Muscle of back (tissue), 13 donors: Measurements from ENCODE around the gene ATP5F1B. TPM values are rescaled to one million over a fixed set of nuclear protein-coding genes. Genes with fewer than 3 reads are reported as not detected.

Experiments
- DNase-seq, 3 donors: peaks; one replicate each; pipeline versions ENCODE4 v3.0.0 to v3.0.0-alpha.2; 2013
- long read RNA-seq, 9 donors: transcript quantifications; one replicate each; lab custom pipeline, GENCODE V29; 2026
- polyA plus RNA-seq, 10 donors: library from polyadenylated mRNA; unstranded; fragments of 120-200 nt; gene quantifications; one replicate each; pipeline ENCODE4 v1.2.1, GENCODE V29; 2013; ENCODE audit not compliant: insufficient read length in 10 of 10

The ATP5F1B gene
- 100 to 1,000 TPM; 633 to 783 (median 709) TPM for polyA plus RNA-seq
- long read RNA-seq, donor 1, transcript ATP5F1B-208 (2 exons, 457 nt), result minor isoform, 20 of 467 reads
- long read RNA-seq, donor 1, transcript ATP5F1B-201 (10 exons, 1,839 nt), result major isoform, 131 of 467 reads
- long read RNA-seq, donor 1, partial matches to known transcripts, result 307 of 467 reads
- long read RNA-seq, donor 1, other reads (novel, unspliced or antisense), result 5 of 467 reads
- long read RNA-seq, donor 2, transcript ATP5F1B-208 (2 exons, 457 nt), result minor isoform, 14 of 443 reads
- long read RNA-seq, donor 2, transcript ATP5F1B-201 (10 exons, 1,839 nt), result major isoform, 119 of 443 reads
- long read RNA-seq, donor 2, partial matches to known transcripts, result 300 of 443 reads
- long read RNA-seq, donor 2, other reads (novel, unspliced or antisense), result 7 of 443 reads
- long read RNA-seq, donor 3, result 0 reads
- long read RNA-seq, donor 4, transcript ATP5F1B-201 (10 exons, 1,839 nt), result major isoform, 91 of 509 reads
- long read RNA-seq, donor 4, transcript ATP5F1B-208 (2 exons, 457 nt), result minor isoform, 14 of 509 reads
- long read RNA-seq, donor 4, partial matches to known transcripts, result 401 of 509 reads
- long read RNA-seq, donor 4, other reads (novel, unspliced or antisense), result 0 of 509 reads
- long read RNA-seq, donor 5, transcript ATP5F1B-208 (2 exons, 457 nt), result minor isoform, 39 of 589 reads
- long read RNA-seq, donor 5, transcript ATP5F1B-201 (10 exons, 1,839 nt), result major isoform, 181 of 589 reads
- long read RNA-seq, donor 5, partial matches to known transcripts, result 349 of 589 reads
- long read RNA-seq, donor 5, other reads (novel, unspliced or antisense), result 16 of 589 reads
- long read RNA-seq, donor 6, transcript ATP5F1B-201 (10 exons, 1,839 nt), result major isoform, 160 of 845 reads
- long read RNA-seq, donor 6, transcript ATP5F1B-206 (3 exons, 863 nt), result minor isoform, 5 of 845 reads
- long read RNA-seq, donor 6, transcript ATP5F1B-208 (2 exons, 457 nt), result minor isoform, 34 of 845 reads
- long read RNA-seq, donor 6, partial matches to known transcripts, result 631 of 845 reads
- long read RNA-seq, donor 6, other reads (novel, unspliced or antisense), result 14 of 845 reads
- long read RNA-seq, donor 7, transcript ATP5F1B-206 (3 exons, 863 nt), result minor isoform, 7 of 492 reads
- long read RNA-seq, donor 7, transcript ATP5F1B-201 (10 exons, 1,839 nt), result major isoform, 104 of 492 reads
- long read RNA-seq, donor 7, transcript ATP5F1B-208 (2 exons, 457 nt), result minor isoform, 15 of 492 reads
- long read RNA-seq, donor 7, partial matches to known transcripts, result 366 of 492 reads
- long read RNA-seq, donor 7, other reads (novel, unspliced or antisense), result 0 of 492 reads
- long read RNA-seq, donor 8, transcript ATP5F1B-208 (2 exons, 457 nt), result minor isoform, 17 of 370 reads
- long read RNA-seq, donor 8, transcript ATP5F1B-201 (10 exons, 1,839 nt), result major isoform, 81 of 370 reads
- long read RNA-seq, donor 8, partial matches to known transcripts, result 270 of 370 reads
- long read RNA-seq, donor 8, other reads (novel, unspliced or antisense), result 0 of 370 reads
- long read RNA-seq, donor 9, transcript ATP5F1B-201 (10 exons, 1,839 nt), result major isoform, 29 of 53 reads
- long read RNA-seq, donor 9, partial matches to known transcripts, result 20 of 53 reads
- long read RNA-seq, donor 9, other reads (novel, unspliced or antisense), result 0 of 53 reads

GRCh38 chr12:56645717-56646446 lies at the start of gene ATP5F1B:
Gene ATP5F1B (minus strand): TSS chr12:56645984. CDS start chr12:56645963, 21 bp downstream.
- DNase-seq, result peak; percentile 99 to 100 (median 100)

- no peak for DNase-seq
Measured at GRCh38 chr12:56694161-56694560, 48.4 kb upstream of the ATP5F1B start.

- no peak for DNase-seq
Measured at GRCh38 chr12:56688846-56689109, 43.0 kb upstream of the ATP5F1B start.

- DNase-seq, result peak; percentile 98 to 99 (median 99)
Measured at GRCh38 chr12:56688129-56688845, 42.5 kb upstream of the ATP5F1B start, which contains the start of gene PTGES3. Gene PTGES3 (minus strand): TSS chr12:56688284. CDS start chr12:56687999, 285 bp downstream.

- peak; percentile 28 to 74 (median 54) for DNase-seq
Measured at GRCh38 chr12:56687223-56688128, 41.7 kb upstream of the ATP5F1B start.

- no peak for DNase-seq
Measured at GRCh38 chr12:56684745-56685359, 39.1 kb upstream of the ATP5F1B start.

- DNase-seq, result no peak
Measured at GRCh38 chr12:56682323-56682722, 36.5 kb upstream of the ATP5F1B start.

GRCh38 chr12:56679883-56680575 lies 34.2 kb upstream of the ATP5F1B start:
- no peak for DNase-seq

- no peak for DNase-seq
Measured at GRCh38 chr12:56678852-56679251, 33.1 kb upstream of the ATP5F1B start.

- no peak for DNase-seq
Measured at GRCh38 chr12:56677680-56678079, 31.9 kb upstream of the ATP5F1B start.

GRCh38 chr12:56676851-56677580 lies 31.2 kb upstream of the ATP5F1B start:
- DNase-seq, result peak in 1 of 3 donors; percentile 26

- DNase-seq, result no peak
Measured at GRCh38 chr12:56671608-56672007, 25.8 kb upstream of the ATP5F1B start.

GRCh38 chr12:56670836-56671235 lies 25.1 kb upstream of the ATP5F1B start:
- DNase-seq, result no peak

- DNase-seq, result no peak
Measured at GRCh38 chr12:56668197-56668457, 22.3 kb upstream of the ATP5F1B start.

GRCh38 chr12:56661979-56662638 lies 16.3 kb upstream of the ATP5F1B start:
- DNase-seq, result no peak

GRCh38 chr12:56661560-56661959 lies 15.8 kb upstream of the ATP5F1B start:
- DNase-seq, result no peak
